ENCODE measurements around the gene SLC2A13. TPM values are rescaled to one million over a fixed set of nuclear protein-coding genes. Genes with fewer than 3 reads are reported as not detected.

The SLC2A13 gene
- total RNA-seq, 1 experiment from 2014 or later = 7.0 TPM

- Histone ChIP-seq H3K56ac (ENCODE audit: insufficient read length, low read depth, low read length) (no peak overlapping the region), H3K27ac (ENCODE audit: insufficient read length, low read depth, low read length) (no peak overlapping the region), H2BK120ac (ENCODE audit: low read depth, low read length, poor library complexity, severe bottlenecking) (no peak overlapping the region), H2BK15ac (ENCODE audit: low read depth, low read length) (no peak overlapping the region), H4K5ac (ENCODE audit: insufficient read length, low read depth, low read length) (no peak overlapping the region), H2BK12ac (ENCODE audit: insufficient read length, low read depth, low read length) (no peak overlapping the region), H3K23me2 (ENCODE audit: insufficient read length, low read depth, low read length, poor library complexity, severe bottlenecking) (no peaks in the 10 kb centered on the region), H2BK5ac (ENCODE audit: insufficient read length, low read length) (no peak overlapping the region), H2AK5ac (ENCODE audit: insufficient read length, low read length) (no peak overlapping the region), H3K9ac (ENCODE audit: extremely low read depth, insufficient read length, low read length) (no peak overlapping the region), H4K20me1 (ENCODE audit: control insufficient read depth, insufficient read depth, insufficient read length) (no peaks in the 10 kb centered on the region), H3K14ac (ENCODE audit: insufficient read depth, low read length) (no peak overlapping the region), H3K9me3 (ENCODE audit: control insufficient read depth, low read depth, low read length) (no peaks in the 10 kb centered on the region), H3K4me2 (ENCODE audit: insufficient read depth, insufficient read length, low read length) (no peak overlapping the region), H3K79me2 (ENCODE audit: insufficient read depth, low read length) (no peaks in the 10 kb centered on the region), H3K79me1 (ENCODE audit: insufficient read depth, low read depth, low read length, poor library complexity, severe bottlenecking) (no peaks in the 10 kb centered on the region), H3T11ph (ENCODE audit: low read length) (no peak overlapping the region), H2AFZ (ENCODE audit: low read length) (no peak overlapping the region), H3K27me3 (ENCODE audit: insufficient read depth, low read length) (no peaks in the 10 kb centered on the region), H4K8ac (replicated peaks; ENCODE audit: insufficient read length, low read depth, low read length) (no peak overlapping the region), H2BK20ac (ENCODE audit: low read depth, low read length, poor library complexity, severe bottlenecking) (no peak overlapping the region), H3K18ac (ENCODE audit: insufficient read length, low read depth, low read length) (no peak overlapping the region), H4K91ac (ENCODE audit: insufficient read length, low read depth, low read length) (no peak overlapping the region), H3K23ac (ENCODE audit: insufficient read length, low read depth, low read length) (no peak overlapping the region), H3K4me1 (ENCODE audit: insufficient read depth, low read length) (no peaks in the 10 kb centered on the region), H3K4ac (ENCODE audit: low read depth, low read length) (no peak overlapping the region)
- peaks cover 5 to 31% (median 12%) of the 10 kb centered on the region in 3 experiments; a peak in 5 of 7 replicates for H3K36me3 Mint-ChIP-seq (ENCODE audit: insufficient read depth in 1 of 3, low read depth in 3 of 3)
- no CpG with 5 or more reads among the region's 14 CpGs for WGBS (ENCODE audit: extremely low coverage, insufficient read length, low lambda C conversion rate)
- peak overlapping the region; percentile 3 to 84 (median 74); a peak in 3 of 7 replicates for H3K27ac Mint-ChIP-seq
- 0 out of 4 replicates have a peak, but pooled peaks cover 2 to 4% of the 10 kb centered on the region in 2 experiments for H3K4me1 Mint-ChIP-seq
- H3K27me3 Mint-ChIP-seq (ENCODE audit: low read depth) = no peaks in the 10 kb centered on the region; the same call in 1 of the 2 replicates
- no peak for DNase-seq
- H3K9me3 Mint-ChIP-seq = peaks cover 8 to 14% of the 10 kb centered on the region in 2 experiments; a peak in 3 of 5 replicates
- H3K4me3 Mint-ChIP-seq = no peak overlapping the region
- TF ChIP-seq CTCF (conservative IDR thresholded peaks at IDR 0.05) = no peak
Measured at GRCh38 chr12:39946361-39947280, 159.3 kb downstream of the SLC2A13 start.
